Activated naive CD8-positive, alpha-beta T cell treated with anti-CD3 and anti-CD28 coated beads, Interleukin-2, amount 50 U/mL, for 16 hours (primary cell): ENCODE data around the gene MAPK9.
"Not testable (repeated sequence)": the region's sequence is repeated elsewhere in the genome, so short reads cannot be mapped to it uniquely, and the experiment has no call there.

Source experiments
- DNase-seq: peaks from one replicate; pipeline ENCODE4 v3.0.0-alpha.2; 2020; ENCODE audit warnings: low read depth, low spot score

Gene MAPK9

GRCh38 chr5:180235077-180235476, 56.8 kb downstream of the MAPK9 start:
- DNase-seq = no peak

DNA sequence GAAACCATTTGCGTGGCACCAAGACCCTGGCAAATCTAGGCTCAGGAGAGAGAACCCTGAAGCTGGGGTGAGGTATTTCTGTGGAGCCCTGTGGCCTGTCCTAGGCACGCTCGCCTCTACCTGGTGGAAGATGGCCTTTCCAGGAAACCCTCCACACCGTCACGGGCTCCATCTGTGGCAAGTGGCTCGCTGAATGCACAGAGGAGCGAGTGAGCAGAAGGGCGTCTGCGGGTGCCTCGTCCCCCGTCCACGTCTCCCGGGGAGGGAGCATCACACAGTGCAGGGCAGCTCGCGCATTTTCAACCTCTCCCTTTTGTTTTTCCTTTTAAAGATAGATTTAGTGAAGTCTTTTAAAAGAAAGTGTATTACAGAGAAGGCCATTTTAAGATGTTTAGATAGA, 57.6 kb downstream of the MAPK9 start:
- DNase-seq = no peak

GRCh38 chr5:180233729-180234128, 58.2 kb downstream of the MAPK9 start:
- no peak for DNase-seq

DNA sequence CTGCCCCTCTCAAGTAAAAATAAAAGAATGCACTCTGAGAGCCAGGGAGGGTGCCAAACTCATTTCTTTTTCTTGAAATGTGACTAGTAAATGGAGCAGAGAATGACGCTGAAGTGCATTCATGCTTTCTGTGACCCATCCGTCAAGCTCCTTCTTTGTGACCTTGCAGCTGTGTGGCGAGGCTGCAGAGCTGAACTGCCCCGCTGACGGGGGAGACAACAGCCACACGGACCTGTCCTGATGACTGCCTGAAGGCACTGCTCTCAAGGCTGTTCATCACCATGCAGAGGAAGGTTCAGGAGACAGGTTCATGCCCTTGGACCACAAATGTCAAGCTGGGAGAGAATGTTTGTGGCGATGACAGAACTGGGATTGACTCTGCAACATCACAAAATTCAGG, 61.9 kb downstream of the MAPK9 start:
- no peak for DNase-seq

- DNase-seq = no peak
Observed at GRCh38 chr5:180222056-180222455, 69.8 kb downstream of the MAPK9 start.

DNA sequence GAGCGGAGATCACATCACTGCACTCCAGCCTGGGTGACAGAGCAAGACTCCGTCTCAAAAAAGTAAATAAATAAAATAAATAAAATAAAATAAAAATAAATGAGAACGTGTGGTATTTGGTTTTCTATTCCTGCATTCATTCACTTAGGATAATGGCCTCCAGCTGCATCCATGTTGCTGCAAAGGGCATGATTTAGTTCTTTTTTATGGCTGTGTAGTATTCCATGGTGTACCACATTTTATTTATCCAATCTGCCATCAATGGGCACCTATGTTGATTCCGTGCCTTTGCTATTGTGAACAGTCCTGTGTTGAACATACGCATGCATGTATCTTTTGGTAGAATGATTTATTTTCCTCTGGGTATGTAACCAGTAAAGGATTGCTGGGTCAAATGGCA, 74.1 kb downstream of the MAPK9 start:
- DNase-seq = no peak

DNA sequence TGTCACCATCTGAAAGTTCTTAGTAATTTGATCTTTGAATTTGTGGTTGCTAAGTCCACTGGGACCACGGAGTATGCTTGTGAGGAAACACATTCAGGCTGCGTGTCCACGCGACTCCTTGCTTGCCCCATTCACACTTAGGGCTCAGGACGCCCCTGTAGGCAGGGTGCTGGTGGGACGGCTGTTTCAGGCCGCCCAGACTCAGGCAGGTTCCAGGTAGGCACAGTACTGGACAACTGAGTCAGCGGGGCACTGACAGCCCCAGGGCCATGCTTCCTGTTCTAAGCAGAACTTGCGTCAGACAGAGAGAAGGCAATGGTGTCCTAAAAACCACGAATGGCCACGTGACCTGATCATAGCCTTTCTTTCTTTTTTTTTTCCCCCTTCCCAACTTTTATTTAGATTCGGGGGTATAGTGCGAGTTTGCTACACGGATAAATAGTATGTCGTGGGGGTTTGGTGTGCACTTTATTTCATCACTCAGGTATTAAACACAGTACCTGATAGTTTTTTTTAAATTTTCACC, 75.2 kb downstream of the MAPK9 start:
- DNase-seq = no peak

DNA sequence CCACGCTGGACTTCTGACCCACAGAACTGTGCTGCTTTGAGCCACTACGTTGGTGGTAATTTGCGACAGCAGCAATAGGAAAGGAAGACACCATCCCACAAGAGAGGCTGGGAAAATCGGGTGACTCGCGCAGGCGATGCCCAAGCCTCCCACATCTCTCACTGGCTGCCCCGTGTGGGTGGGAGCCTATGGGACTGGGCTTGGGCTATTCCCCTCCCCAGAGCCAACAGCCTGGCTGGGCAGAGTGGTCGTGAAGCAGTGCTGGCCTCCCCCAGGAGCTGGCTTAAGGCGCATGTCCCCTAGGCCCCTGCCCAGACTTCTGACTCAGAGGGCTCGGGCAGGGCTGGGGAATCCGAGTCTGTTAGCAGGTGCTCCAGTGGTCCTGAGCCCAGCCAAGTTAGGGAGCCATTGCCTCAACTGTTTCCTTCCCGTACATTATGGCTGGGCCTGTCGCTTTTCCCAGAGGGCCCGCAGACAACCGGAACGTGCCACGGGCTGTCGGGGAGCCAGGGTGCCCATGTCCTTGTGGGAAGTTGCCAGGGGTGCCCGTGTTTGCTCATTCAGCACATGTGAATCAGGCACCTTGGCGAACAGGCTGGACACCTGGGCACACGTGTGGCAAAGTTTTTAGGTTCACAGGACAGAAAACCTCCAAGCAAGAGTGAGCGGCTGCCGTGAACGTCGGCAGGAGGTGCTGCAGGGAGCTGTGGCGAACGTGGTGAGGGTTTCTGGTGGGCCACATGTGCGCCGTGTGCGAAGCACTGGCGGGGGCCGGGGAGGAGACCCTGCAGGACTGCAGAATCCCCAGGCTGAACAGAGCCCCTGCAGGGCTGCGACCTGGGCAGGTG, 75.9 kb downstream of the MAPK9 start:
- DNase-seq = no peak

GRCh38 chr5:180214870-180215770, 76.8 kb downstream of the MAPK9 start:
- no peak for DNase-seq

DNA sequence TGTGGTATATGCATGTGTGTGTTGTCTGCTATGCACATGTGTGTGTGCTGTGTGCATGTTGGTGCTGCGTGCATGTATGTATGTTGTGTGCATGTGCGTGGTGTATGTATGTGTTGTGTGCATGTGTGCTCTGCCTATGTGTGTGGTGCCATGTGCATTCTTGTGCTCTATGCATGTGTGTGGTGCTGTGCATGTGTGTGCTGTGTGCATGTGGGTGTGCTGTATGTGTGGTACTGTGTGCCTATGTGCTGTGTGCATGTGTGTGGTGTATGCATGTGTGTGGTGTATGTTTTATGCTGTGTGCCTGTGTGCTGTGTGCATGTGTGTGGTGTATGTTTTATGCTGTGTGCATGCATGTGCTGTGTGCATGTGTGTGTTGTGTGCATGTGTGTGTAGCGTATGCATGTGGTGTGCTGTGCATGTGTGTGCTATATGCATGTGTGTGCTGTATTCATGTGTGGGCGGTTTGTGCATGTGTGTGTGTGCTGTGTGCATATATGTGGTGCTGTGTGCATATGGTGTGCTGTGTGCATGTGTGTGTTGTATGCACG, 78.2 kb downstream of the MAPK9 start:
- no peak for DNase-seq

DNA sequence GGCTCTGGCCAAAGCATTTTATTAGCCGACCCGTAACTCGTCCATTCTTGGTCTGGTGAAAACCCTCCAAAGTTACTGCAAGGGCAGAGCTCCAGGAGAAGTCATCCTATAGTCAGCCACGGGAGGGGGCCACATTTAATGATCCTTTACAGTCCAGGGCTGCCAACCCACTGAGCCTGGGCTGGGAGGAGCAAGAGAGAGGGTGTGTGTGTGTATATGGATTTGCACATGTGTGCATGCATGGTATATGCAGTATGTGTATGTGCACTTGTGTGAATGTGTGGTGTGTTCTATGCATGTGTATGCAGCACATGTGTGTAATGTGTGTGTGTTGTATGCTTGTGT, 78.7 kb downstream of the MAPK9 start:
- no peak for DNase-seq

DNA sequence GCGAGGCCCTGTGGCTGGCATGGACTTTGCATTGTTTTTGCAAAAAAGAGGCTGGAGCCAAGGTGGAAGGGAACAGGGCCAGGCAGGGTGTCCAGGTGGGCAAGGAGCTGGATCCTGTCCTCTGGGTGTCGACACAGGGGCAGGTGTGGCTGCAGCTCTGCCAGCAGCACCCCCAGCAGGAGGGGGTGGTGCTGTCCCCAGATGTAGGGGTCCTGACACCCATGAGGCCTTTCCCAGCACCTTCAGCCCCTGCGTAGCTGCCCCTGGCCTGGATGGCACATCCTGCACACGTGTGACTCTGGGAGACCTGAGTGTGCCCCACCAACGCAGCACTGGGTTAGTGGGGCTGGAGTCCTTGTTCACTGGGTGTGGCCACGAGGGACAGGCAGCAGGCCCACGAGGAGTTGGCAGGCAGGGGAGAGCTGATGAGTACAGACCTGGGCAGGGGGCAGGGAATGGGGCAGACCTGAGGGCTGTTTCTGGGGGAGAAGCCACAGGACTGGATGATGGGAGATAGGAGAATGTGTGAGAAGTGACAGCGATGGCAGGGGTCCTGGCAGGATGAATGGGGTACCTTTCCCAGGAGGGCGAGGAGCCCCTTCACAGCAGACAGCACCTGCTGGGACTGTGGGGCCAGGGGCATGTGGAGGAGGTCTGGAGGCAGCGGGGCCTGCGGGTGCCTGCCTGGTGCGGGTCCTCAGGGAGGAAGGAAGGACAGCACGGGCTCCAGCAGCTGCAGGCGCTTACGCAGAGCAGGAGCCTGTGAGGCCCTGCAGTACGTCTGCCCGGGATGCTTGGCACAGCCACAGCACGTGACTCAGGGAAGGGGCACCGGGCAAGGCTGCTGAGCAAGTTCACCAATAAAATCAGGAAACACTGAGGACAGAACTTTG, 79.3 kb downstream of the MAPK9 start:
- DNase-seq = no peak

- DNase-seq = no peak
Observed at GRCh38 chr5:180211761-180212035, 80.2 kb downstream of the MAPK9 start.

DNA sequence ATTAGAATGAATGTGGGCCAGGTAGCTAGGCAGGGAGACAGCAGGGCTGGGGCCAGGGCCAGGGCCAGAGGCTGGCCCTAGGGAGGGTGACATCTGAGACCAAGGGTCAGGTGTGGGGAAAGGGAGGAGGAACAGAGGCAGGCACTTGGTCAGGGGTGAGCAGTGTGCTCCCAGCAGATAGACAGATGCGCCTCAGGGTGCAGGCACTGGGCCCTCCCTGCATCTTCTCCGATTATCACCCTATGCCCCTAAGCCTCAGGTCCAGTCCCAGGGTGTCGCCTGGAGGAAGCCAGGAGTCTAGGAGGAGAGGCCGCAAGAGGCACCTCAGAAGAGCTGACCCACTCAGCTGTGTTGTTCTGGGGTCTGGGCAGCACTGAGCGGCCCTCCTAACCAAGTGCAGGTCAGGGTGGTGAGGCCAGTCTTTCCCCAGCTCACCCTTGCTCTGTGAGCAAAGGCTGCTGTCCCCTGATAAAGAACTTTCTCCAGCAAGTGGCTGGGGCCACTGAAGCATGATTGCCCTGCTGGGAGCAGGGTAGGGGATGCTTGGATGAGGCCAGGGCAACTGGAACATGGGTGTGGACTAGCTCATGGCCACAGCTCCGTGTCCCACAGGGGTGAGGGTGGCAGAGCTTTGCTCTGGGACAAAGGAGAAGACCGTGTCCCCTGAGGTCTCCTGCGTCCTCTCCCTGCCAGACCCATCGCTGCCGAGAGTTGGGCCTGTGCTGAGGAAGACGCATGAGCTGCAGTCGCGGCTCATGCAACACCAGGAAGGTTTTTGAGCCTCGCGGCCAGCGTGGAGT, 80.7 kb downstream of the MAPK9 start:
- no peak for DNase-seq

- not testable (repeated sequence) for DNase-seq
Observed at GRCh38 chr5:180210077-180210476, 81.8 kb downstream of the MAPK9 start.

GRCh38 chr5:180209137-180209581, 82.7 kb downstream of the MAPK9 start, which contains the start of gene RASGEF1C:
RASGEF1C (minus strand) TSS chr5:180209211; CDS start chr5:180138052, 71,159 bp downstream.
- peak; percentile 39 for DNase-seq

DNA sequence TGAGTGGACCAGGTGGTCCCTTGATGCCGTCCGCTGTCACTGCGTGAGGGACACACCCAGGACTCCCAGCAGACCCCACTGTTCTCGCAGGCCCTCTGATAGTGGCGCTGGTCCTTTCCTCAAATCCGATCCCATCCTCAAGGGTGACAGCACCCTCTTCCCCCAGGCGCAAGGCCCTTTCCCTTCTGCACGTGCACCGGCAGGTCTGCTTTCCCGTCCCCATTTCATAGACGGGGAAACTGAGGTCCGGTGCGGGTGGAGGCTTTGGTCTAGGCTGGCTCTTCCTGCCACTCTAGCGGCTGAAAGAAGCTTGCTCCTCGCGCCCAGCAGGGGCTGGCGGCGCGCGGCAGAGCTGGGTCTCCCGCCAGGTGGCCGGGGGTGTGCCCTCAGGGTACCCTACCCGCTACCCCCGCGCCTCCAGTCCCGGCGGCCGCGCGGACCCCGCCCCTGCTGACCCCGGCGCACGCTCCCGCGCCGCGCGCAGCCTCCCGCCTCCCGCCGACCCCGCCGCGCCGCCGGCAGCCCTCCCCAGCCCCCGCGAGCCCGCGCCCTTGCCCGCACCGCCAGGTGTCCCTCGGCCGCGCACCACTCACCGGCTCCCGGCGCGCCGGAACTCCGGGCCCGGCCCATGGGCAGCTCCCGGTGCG, 83.3 kb downstream of the MAPK9 start:
- no peak for DNase-seq

GRCh38 chr5:180208038-180208434, 83.8 kb downstream of the MAPK9 start:
- DNase-seq = no peak

DNA sequence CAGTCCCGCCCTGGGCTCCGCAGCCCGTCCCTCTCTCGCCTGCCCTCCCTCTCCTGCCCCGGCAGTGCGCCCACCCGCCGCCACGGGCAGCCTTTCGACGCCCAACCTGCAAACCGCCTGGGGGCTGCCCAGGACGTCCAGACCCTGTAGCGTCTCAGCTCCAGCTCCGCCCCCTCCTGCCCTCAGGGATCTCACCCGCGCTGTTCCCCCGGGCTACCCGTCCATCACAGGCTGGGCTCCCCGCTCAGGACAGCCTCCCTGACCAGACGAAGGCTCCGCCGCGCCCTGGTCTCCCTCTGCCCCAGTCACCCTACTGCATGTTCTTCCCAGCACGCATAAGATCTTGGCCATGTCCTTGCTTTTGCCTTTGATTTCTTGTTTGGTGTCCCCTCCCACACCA, 84.3 kb downstream of the MAPK9 start:
- no peak for DNase-seq

DNA sequence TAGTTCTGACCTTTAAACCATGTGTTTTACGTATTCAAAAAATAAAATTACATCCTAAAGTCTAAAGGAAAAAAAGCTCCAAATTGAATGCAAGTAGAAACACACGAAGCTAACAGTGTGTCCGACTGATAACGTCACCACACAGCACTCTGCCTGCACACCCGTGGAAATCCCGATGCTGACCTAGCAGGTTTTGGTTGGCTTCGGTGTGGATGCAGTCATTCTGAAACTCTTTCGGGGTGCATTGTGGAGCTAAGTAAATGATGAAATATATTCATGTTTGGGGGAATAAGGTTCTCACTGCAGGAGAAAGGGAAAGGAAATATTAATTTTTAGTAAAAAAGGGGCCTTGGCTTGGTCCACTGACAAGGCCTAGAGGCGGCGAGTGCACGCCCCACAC, 84.9 kb downstream of the MAPK9 start:
- no peak for DNase-seq
